Kidney epithelial cell (primary cell): ENCODE results near the gene HSBP1L1. TPM values are rescaled to one million over a fixed set of nuclear protein-coding genes. Genes with fewer than 3 reads are reported as not detected.

Experiments
- DNase-seq: peaks from one replicate; pipeline ENCODE4 v3.0.0-alpha.2; 2010; ENCODE audit warnings: low read depth
- H3K27me3 ChIP-seq: 2 replicates; pipeline ENCODE4 v1.6.0; 2011; ENCODE audit warnings: low read length; ENCODE audit not compliant: control insufficient read depth, insufficient read depth
- H3K36me3 ChIP-seq: 2 replicates; pipeline ENCODE4 v1.5.1; 2011; ENCODE audit warnings: low read length; ENCODE audit not compliant: control insufficient read depth, insufficient read depth
- H3K4me3 ChIP-seq: 2 replicates; pipeline ENCODE4 v1.5.1; 2011; ENCODE audit warnings: low read depth, mild to moderate bottlenecking, control low read depth, low read length
- CTCF ChIP-seq: IDR thresholded peaks from 2 replicates; pipeline ENCODE4 v1.5.1; 2011; ENCODE audit warnings: mild to moderate bottlenecking, moderate library complexity, low read length, control low read depth, inconsistent platforms; ENCODE audit not compliant: insufficient read depth, poor library complexity, severe bottlenecking
- total RNA-seq: library from RNA; depleted of rRNA; stranded (reverse); fragments of >200 nt; gene quantifications from 2 replicates; pipeline ENCODE4 v1.2.3, GENCODE V29; 2015

The HSBP1L1 gene
- total RNA-seq, 1 donor from 2014 or later: 26.4 TPM

GRCh38 chr18:79983793-79984192, 19.4 kb downstream of the HSBP1L1 start:
- DNase-seq: no peak
- no peaks in the 10 kb centered on the region for H3K36me3 ChIP-seq
- TF ChIP-seq CTCF: no peak
- no peaks in the 10 kb centered on the region for H3K27me3 ChIP-seq
- H3K4me3 ChIP-seq: no peak overlapping the region

GRCh38 chr18:79985172-79985571, 20.7 kb downstream of the HSBP1L1 start:
- H3K36me3 ChIP-seq: no peaks in the 10 kb centered on the region
- no peak for TF ChIP-seq CTCF
- no peak for DNase-seq
- no peak overlapping the region for H3K4me3 ChIP-seq
- H3K27me3 ChIP-seq: no peaks in the 10 kb centered on the region

GRCh38 chr18:79986726-79987125, 22.3 kb downstream of the HSBP1L1 start:
- H3K4me3 ChIP-seq: peak overlapping the region; percentile 82
- DNase-seq: no peak
- no peaks in the 10 kb centered on the region for H3K27me3 ChIP-seq
- no peaks in the 10 kb centered on the region for H3K36me3 ChIP-seq
- TF ChIP-seq CTCF: no peak

GRCh38 chr18:79987566-79987965, 23.1 kb downstream of the HSBP1L1 start:
- peak overlapping the region; percentile 82 for H3K4me3 ChIP-seq
- TF ChIP-seq CTCF: no peak
- DNase-seq: no peak
- no peaks in the 10 kb centered on the region for H3K36me3 ChIP-seq
- no peaks in the 10 kb centered on the region for H3K27me3 ChIP-seq

GRCh38 chr18:79988071-79988450, 23.6 kb downstream of the HSBP1L1 start:
- no peaks in the 10 kb centered on the region for H3K36me3 ChIP-seq
- H3K27me3 ChIP-seq: no peaks in the 10 kb centered on the region
- H3K4me3 ChIP-seq: peak overlapping the region; percentile 82
- no peak for DNase-seq
- peak; percentile 27 for TF ChIP-seq CTCF

GRCh38 chr18:79988451-79989194, 24.2 kb downstream of the HSBP1L1 start, which contains the start of gene TXNL4A:
TXNL4A (minus strand) TSS chr18:79988563; CDS start chr18:79988392, 171 bp downstream.
- no peaks in the 10 kb centered on the region for H3K27me3 ChIP-seq
- DNase-seq: no peak
- no peak for TF ChIP-seq CTCF

More at GRCh38 chr18:79988451-79989194, 24.2 kb downstream of the HSBP1L1 start, which contains the start of gene TXNL4A:
- peak within 1 kb of the TSS; percentile 82 for H3K4me3 ChIP-seq
- H3K36me3 ChIP-seq: no peaks in the 10 kb centered on the region
